HG02798 (cell line): ENCODE data around the gene WEE2.
"Not testable (repeated sequence)": the region's sequence is repeated elsewhere in the genome, so short reads cannot be mapped to it uniquely, and the experiment has no call there.

ENCODE experiments used
- ATAC-seq: cut with Tn5 transposase; IDR thresholded peaks from one replicate; pipeline ENCODE4 v1.9.1; 2021; ENCODE audit warnings: mild to moderate bottlenecking; ENCODE audit not compliant: unreplicated experiment, poor library complexity

Gene WEE2

GRCh38 chr7:141710301-141710700 is 2.1 kb downstream of the WEE2 start:
- no peak for ATAC-seq

GRCh38 chr7:141712603-141713255 is 4.6 kb downstream of the WEE2 start:
- ATAC-seq = no peak

- ATAC-seq = no peak
These were observed 5.7 kb downstream of the WEE2 start for GRCh38 chr7:141713890-141714289.

GRCh38 chr7:141714571-141714970 is 6.4 kb downstream of the WEE2 start:
- no peak for ATAC-seq

GRCh38 chr7:141715018-141715417 is 6.9 kb downstream of the WEE2 start:
- no peak for ATAC-seq

GRCh38 chr7:141715794-141716689 is 7.9 kb downstream of the WEE2 start:
- ATAC-seq = no peak

- no peak for ATAC-seq
These were observed 9.3 kb downstream of the WEE2 start for GRCh38 chr7:141717450-141717849.

- no peak for ATAC-seq
These were observed 14.4 kb downstream of the WEE2 start for GRCh38 chr7:141722529-141722928.

GRCh38 chr7:141729020-141729419 is 20.9 kb downstream of the WEE2 start:
- ATAC-seq = no peak

GRCh38 chr7:141731476-141732149 is 23.5 kb downstream of the WEE2 start:
- ATAC-seq = no peak

- no peak for ATAC-seq
These were observed 29.1 kb downstream of the WEE2 start for GRCh38 chr7:141737118-141737835.

- ATAC-seq = peak; percentile 95
These were observed 29.9 kb downstream of the WEE2 start, which contains the start of gene SSBP1 for GRCh38 chr7:141737836-141738591. SSBP1 (plus strand) TSS chr7:141738358; CDS start chr7:141739167, 809 bp downstream.

- no peak for ATAC-seq
These were observed 30.4 kb downstream of the WEE2 start for GRCh38 chr7:141738592-141739013.

GRCh38 chr7:141739250-141739649 is 31.1 kb downstream of the WEE2 start:
- no peak for ATAC-seq

- ATAC-seq = no peak
These were observed 34.1 kb downstream of the WEE2 start for GRCh38 chr7:141742229-141742628.

- ATAC-seq = no peak
These were observed 36.0 kb downstream of the WEE2 start for GRCh38 chr7:141744131-141744530.

GRCh38 chr7:141748396-141748795 is 40.2 kb downstream of the WEE2 start:
- no peak for ATAC-seq

- not testable (repeated sequence) for ATAC-seq
These were observed 43.8 kb downstream of the WEE2 start for GRCh38 chr7:141751904-141752303.

GRCh38 chr7:141752634-141753033 is 44.5 kb downstream of the WEE2 start:
- no peak for ATAC-seq

GRCh38 chr7:141754939-141755338 is 46.8 kb downstream of the WEE2 start:
- ATAC-seq = no peak
